WTC11 (cell line): ENCODE results near the gene ANO2. TPM values are rescaled to one million over a fixed set of nuclear protein-coding genes. Genes with fewer than 3 reads are reported as not detected.

Experiments used
- ATAC-seq: fragments of 200-7000 bp; cut with Tn5 transposase; 2 replicates; pipeline ENCODE4 v1.10.0; 2021; ENCODE audit warnings: mild to moderate bottlenecking, moderate library complexity
- CTCF ChIA-PET: fragments of 300-600 bp; sonication (Branson Sonifier 250); formaldehyde crosslinking; loops from one replicate; lab custom pipeline; 2021; ENCODE audit warnings: antibody characterized with exemption; lab: Charles Lee
- POLR2A ChIA-PET: fragments of 350-600 bp; sonication (Branson Sonifier 250); formaldehyde crosslinking; loops from one replicate; lab custom pipeline; 2021; ENCODE audit warnings: antibody characterized with exemption; lab: Charles Lee
- DNase-seq: peaks from one replicate; pipeline ENCODE4 v3.0.0; 2021; ENCODE audit warnings: low spot score
- H3K27ac Mint-ChIP-seq: 2 replicates; pipeline ENCODE4 v1.8.0; 2021; ENCODE audit warnings: mixed read lengths
- H3K27me3 Mint-ChIP-seq: 2 replicates; pipeline ENCODE4 v1.8.0; 2021; ENCODE audit warnings: low read depth, mild to moderate bottlenecking, moderate library complexity, mixed read lengths
- H3K36me3 Mint-ChIP-seq: 2 replicates; pipeline ENCODE4 v1.8.0; 2021; ENCODE audit warnings: mixed read lengths
- H3K4me1 Mint-ChIP-seq: 2 replicates; pipeline ENCODE4 v1.8.0; 2022; ENCODE audit warnings: mixed read lengths
- H3K4me3 Mint-ChIP-seq: 2 replicates; pipeline ENCODE4 v1.8.0; 2021; ENCODE audit warnings: mild to moderate bottlenecking, moderate library complexity, mixed read lengths
- H3K9me3 Mint-ChIP-seq: 2 replicates; pipeline ENCODE4 v1.8.0; 2021; ENCODE audit warnings: mixed read lengths
- ATF2 ChIP-seq: sonication (generic); formaldehyde crosslinking; IDR thresholded peaks from 2 replicates; pipeline ENCODE4 v1.8.1; 2022; ENCODE audit warnings: low read depth, missing genetic modification reagents, borderline replicate concordance
- ATF6 ChIP-seq: sonication (generic); formaldehyde crosslinking; IDR thresholded peaks from 2 replicates; pipeline ENCODE4 v1.8.1; 2023; ENCODE audit warnings: mild to moderate bottlenecking, missing genetic modification reagents
- CBFB ChIP-seq: sonication (generic); formaldehyde crosslinking; IDR thresholded peaks from 2 replicates; pipeline ENCODE4 v1.8.1; 2022; ENCODE audit warnings: mild to moderate bottlenecking, low read depth, missing genetic modification reagents
- CREM ChIP-seq: sonication (generic); formaldehyde crosslinking; IDR thresholded peaks from 2 replicates; pipeline ENCODE4 v1.8.1; 2022; ENCODE audit warnings: mild to moderate bottlenecking, missing genetic modification reagents, moderate library complexity
- E2F5 ChIP-seq: sonication (generic); formaldehyde crosslinking; IDR thresholded peaks from 2 replicates; pipeline ENCODE4 v1.8.1; 2022; ENCODE audit warnings: mild to moderate bottlenecking, moderate library complexity, missing genetic modification reagents
- ERG ChIP-seq: fragments of 250-450 bp; sonication (Bioruptor Pico); IDR thresholded peaks from 2 replicates; pipeline ENCODE4 v1.8.0; 2021; ENCODE audit warnings: mild to moderate bottlenecking
- ESRRA ChIP-seq: sonication (generic); formaldehyde crosslinking; IDR thresholded peaks from 2 replicates; pipeline ENCODE4 v1.8.1; 2022; ENCODE audit warnings: mild to moderate bottlenecking, missing genetic modification reagents, borderline replicate concordance
- GRHL2 ChIP-seq: fragments of 250-450 bp; sonication (Bioruptor Pico); IDR thresholded peaks from 2 replicates; pipeline ENCODE4 v1.8.0; 2022; ENCODE audit warnings: mild to moderate bottlenecking, moderate library complexity; ENCODE audit not compliant: insufficient replicate concordance, severe bottlenecking
- IRF2 ChIP-seq: sonication (generic); formaldehyde crosslinking; IDR thresholded peaks from 2 replicates; pipeline ENCODE4 v1.8.0; 2022; ENCODE audit warnings: low read depth, missing genetic modification reagents, borderline replicate concordance
- JAZF1 ChIP-seq: fragments of 250-450 bp; sonication (Bioruptor Pico); IDR thresholded peaks from 2 replicates; pipeline ENCODE4 v1.9.0; 2021; ENCODE audit warnings: moderate library complexity, mild to moderate bottlenecking, inconsistent platforms
- MXD4 ChIP-seq: fragments of 250-450 bp; sonication (Bioruptor Pico); IDR thresholded peaks from 2 replicates; pipeline ENCODE4 v1.8.0; 2021; ENCODE audit warnings: mild to moderate bottlenecking, moderate library complexity, borderline replicate concordance
- MYBL2 ChIP-seq: sonication (generic); formaldehyde crosslinking; IDR thresholded peaks from 2 replicates; pipeline ENCODE4 v1.8.1; 2023; ENCODE audit warnings: mild to moderate bottlenecking, moderate library complexity, missing genetic modification reagents
- NFE2L1 ChIP-seq: sonication (generic); formaldehyde crosslinking; IDR thresholded peaks from 2 replicates; pipeline ENCODE4 v1.8.1; 2023; ENCODE audit warnings: missing genetic modification reagents
- RORB ChIP-seq: fragments of 250-450 bp; sonication (Bioruptor Pico); IDR thresholded peaks from 2 replicates; pipeline ENCODE4 v1.9.0; 2021; ENCODE audit warnings: mild to moderate bottlenecking
- SMAD4 ChIP-seq: sonication (generic); formaldehyde crosslinking; IDR thresholded peaks from 2 replicates; pipeline ENCODE4 v1.8.0; 2022; ENCODE audit warnings: mild to moderate bottlenecking, missing genetic modification reagents
- TP53 ChIP-seq: sonication (generic); formaldehyde crosslinking; IDR thresholded peaks from 2 replicates; pipeline ENCODE4 v1.8.1; 2023; ENCODE audit warnings: mild to moderate bottlenecking, missing genetic modification reagents
- ZMAT4 ChIP-seq: fragments of 250-450 bp; sonication (Bioruptor Pico); IDR thresholded peaks from 2 replicates; pipeline ENCODE4 v1.9.0; 2021; ENCODE audit warnings: mild to moderate bottlenecking
- ZNF138 ChIP-seq: sonication (generic); formaldehyde crosslinking; conservative IDR thresholded peaks from 2 replicates; pipeline ENCODE4 v1.8.1; 2022; ENCODE audit warnings: mild to moderate bottlenecking, moderate library complexity, missing genetic modification reagents
- ZNF232 ChIP-seq: sonication (generic); formaldehyde crosslinking; IDR thresholded peaks from 2 replicates; pipeline ENCODE4 v1.8.0; 2022; ENCODE audit warnings: mild to moderate bottlenecking, missing genetic modification reagents
- ZNF263 ChIP-seq: sonication (generic); formaldehyde crosslinking; IDR thresholded peaks from 2 replicates; pipeline ENCODE4 v1.8.1; 2022; ENCODE audit warnings: low read depth, mild to moderate bottlenecking, moderate library complexity, missing genetic modification reagents
- ZNF396 ChIP-seq: fragments of 250-450 bp; sonication (Bioruptor Pico); IDR thresholded peaks from 2 replicates; pipeline ENCODE4 v1.8.0; 2021; ENCODE audit warnings: mild to moderate bottlenecking, moderate library complexity, borderline replicate concordance
- ZNF423 ChIP-seq: fragments of 250-450 bp; sonication (Bioruptor Pico); IDR thresholded peaks from 2 replicates; pipeline ENCODE4 v2.1.2; 2022; ENCODE audit warnings: mild to moderate bottlenecking, moderate library complexity
- ZSCAN18 ChIP-seq: fragments of 250-450 bp; sonication (Bioruptor Pico); IDR thresholded peaks from 2 replicates; pipeline ENCODE4 v2.1.2; 2022; ENCODE audit warnings: mild to moderate bottlenecking, moderate library complexity
- total RNA-seq: library from RNA; stranded (reverse); gene quantifications from 3 replicates; pipeline ENCODE4 v1.2.3, GENCODE V29; 2021

ANO2 gene
- total RNA-seq, 1 experiment from 2014 or later = 2.8 TPM

- TF ChIP-seq ZSCAN18 (CRISPR knock-in tag) (no peak), CBFB (CRISPR knock-in tag) (no peak), MYBL2 (no peak), ZNF263 (CRISPR knock-in tag) (no peak), SMAD4 (CRISPR knock-in tag) (no peak)
- TF ChIP-seq, all 79 proteins: peak for 0
Observed at GRCh38 chr12:5561846-5562245, 383.2 kb downstream of the ANO2 start (continued).

- no peak overlapping the region for H3K27ac Mint-ChIP-seq
- DNase-seq = no peak
- H3K27me3 Mint-ChIP-seq = no peaks in the 10 kb centered on the region; the same call in 1 of the 2 replicates
- no peak overlapping the region for H3K4me3 Mint-ChIP-seq
- H3K36me3 Mint-ChIP-seq = peaks cover 5% of the 10 kb centered on the region
- TF ChIP-seq MXD4 (CRISPR knock-in tag) (no peak), TP53 (CRISPR knock-in tag) (no peak), ZNF232 (CRISPR knock-in tag) (no peak), ZNF396 (CRISPR knock-in tag) (no peak), NFE2L1 (no peak)
- H3K4me1 Mint-ChIP-seq = peaks cover 32% of the 10 kb centered on the region
- H3K9me3 Mint-ChIP-seq = peaks cover 6% of the 10 kb centered on the region
- POLR2A ChIA-PET = no interaction called here
- CTCF ChIA-PET = no interaction called here
- no peak for ATAC-seq
Observed at GRCh38 chr12:5561057-5561456, 384.0 kb downstream of the ANO2 start.

- H3K9me3 Mint-ChIP-seq = peaks cover 8% of the 10 kb centered on the region
- H3K27me3 Mint-ChIP-seq = no peaks in the 10 kb centered on the region; the same call in 1 of the 2 replicates
- ChIA-PET CTCF (interaction anchor here (0.8 to 1.9 kb wide), 2 partner anchors 49 to 88 kb away, joined by 4 to 8 read pairs; no protein-coding TSS in a partner anchor), POLR2A (no interaction called here)
- peaks cover 6% of the 10 kb centered on the region for H3K36me3 Mint-ChIP-seq
- H3K4me1 Mint-ChIP-seq = peaks cover 32% of the 10 kb centered on the region
- H3K27ac Mint-ChIP-seq = no peak overlapping the region
- DNase-seq (no peak), ATAC-seq (no peak)
- H3K4me3 Mint-ChIP-seq = no peak overlapping the region
- no peak for TF ChIP-seq RORB
- no peak for TF ChIP-seq GRHL2 (CRISPR knock-in tag)
- no peak for TF ChIP-seq ERG (CRISPR knock-in tag)
- TF ChIP-seq JAZF1 (CRISPR knock-in tag) = no peak
- TF ChIP-seq ESRRA (CRISPR knock-in tag) = no peak
- no peak for TF ChIP-seq ZNF138 (CRISPR knock-in tag)
- no peak for TF ChIP-seq ZMAT4 (CRISPR knock-in tag)
- TF ChIP-seq CREM (CRISPR knock-in tag) = no peak
- TF ChIP-seq ATF2 (CRISPR knock-in tag) = no peak
- no peak for TF ChIP-seq E2F5 (CRISPR knock-in tag)
- no peak for TF ChIP-seq ATF6
- TF ChIP-seq ZNF423 (CRISPR knock-in tag) = no peak
- no peak for TF ChIP-seq ZSCAN18 (CRISPR knock-in tag)
- TF ChIP-seq IRF2 (CRISPR knock-in tag) = no peak
- no peak for TF ChIP-seq TP53 (CRISPR knock-in tag)
Observed at GRCh38 chr12:5560265-5560664, 384.8 kb downstream of the ANO2 start.
